H1 (cell line): Measurements from ENCODE around the gene MLN. TPM values are rescaled to one million over a fixed set of nuclear protein-coding genes. Genes with fewer than 3 reads are reported as not detected.
A peak's percentile ranks its signal among the peaks of the same experiment; 100 is the strongest.

Experiments
- CBX5 ChIP-seq: fragments of 300-800, 300-1000 bp; sonication (generic); IDR thresholded peaks from 2 replicates; pipeline ENCODE4 v1.7.1; 2016; ENCODE audit warnings: antibody characterized with exemption, low read length, low read depth
- CEBPB ChIP-seq: IDR thresholded peaks from 2 replicates; pipeline ENCODE4 v1.6.1; 2012; ENCODE audit warnings: low read depth, low read length
- CHD1 ChIP-seq: IDR thresholded peaks from 2 replicates; pipeline ENCODE4 v1.6.1; 2012; ENCODE audit warnings: low read depth, low read length, improper control_type of control experiment
- CREB1 ChIP-seq: IDR thresholded peaks from 2 replicates; pipeline ENCODE4 v1.6.1; 2012; ENCODE audit warnings: inconsistent platforms
- JUN ChIP-seq: IDR thresholded peaks from 2 replicates; pipeline ENCODE4 v1.6.1; 2011; ENCODE audit warnings: low read depth, mild to moderate bottlenecking, improper control_type of control experiment, low read length
- KDM1A ChIP-seq: fragments of 200-600, 300-600 bp; sonication (generic); IDR thresholded peaks from 2 replicates; pipeline ENCODE4 v1.7.1; 2016; ENCODE audit warnings: mild to moderate bottlenecking, low read length, borderline replicate concordance
- KDM4A ChIP-seq: IDR thresholded peaks from one replicate; pipeline ENCODE4 v1.7.1; 2012; ENCODE audit warnings: low read depth, mild to moderate bottlenecking, moderate library complexity, low read length, inconsistent platforms; ENCODE audit not compliant: severe bottlenecking
- NRF1 ChIP-seq: IDR thresholded peaks from 2 replicates; pipeline ENCODE4 v1.6.1; 2011; ENCODE audit warnings: mild to moderate bottlenecking, low read depth, low read length, improper control_type of control experiment
- RAD21 ChIP-seq, 2 experiments: IDR thresholded peaks in 1 of 2; conservative IDR thresholded peaks in 1 of 2; 2 replicates each; pipeline ENCODE4 v1.6.1; 2011; ENCODE audit warnings: low read depth in 2 of 2, low read length in 2 of 2, improper control_type of control experiment in 1 of 2, inconsistent platforms in 1 of 2, mild to moderate bottlenecking in 1 of 2, moderate library complexity in 1 of 2
- RBBP5 ChIP-seq: IDR thresholded peaks from 2 replicates; pipeline ENCODE4 v1.7.1; 2012; ENCODE audit warnings: low read depth, mild to moderate bottlenecking, inconsistent platforms, low read length, moderate library complexity, borderline replicate concordance
- RNF2 ChIP-seq: fragments of 200-900, 300-1000 bp; sonication (generic); IDR thresholded peaks from 2 replicates; pipeline ENCODE4 v1.7.1; 2016; ENCODE audit warnings: borderline replicate concordance, low read depth, mild to moderate bottlenecking, antibody characterized with exemption, low read length; ENCODE audit not compliant: poor library complexity, severe bottlenecking; ENCODE audit errors: missing control alignments
- SIN3A ChIP-seq, 2 experiments: IDR thresholded peaks in 1 of 2; conservative IDR thresholded peaks in 1 of 2; 2 replicates each; pipeline ENCODE4 v1.6.1; 2011 to 2012; ENCODE audit warnings: low read length in 2 of 2, improper control_type of control experiment in 1 of 2, low read depth in 1 of 2, mild to moderate bottlenecking in 1 of 2
- SIRT6 ChIP-seq: IDR thresholded peaks from one replicate; pipeline ENCODE4 v1.7.1; 2012; ENCODE audit warnings: low read length, inconsistent platforms
- SP1 ChIP-seq: IDR thresholded peaks from 2 replicates; pipeline ENCODE4 v1.6.1; 2011; ENCODE audit warnings: low read depth, low read length
- SP2 ChIP-seq: IDR thresholded peaks from 2 replicates; pipeline ENCODE4 v1.6.1; 2012; ENCODE audit warnings: mild to moderate bottlenecking, low read length, inconsistent platforms
- SP4 ChIP-seq: IDR thresholded peaks from 2 replicates; pipeline ENCODE4 v1.6.1; 2012; ENCODE audit warnings: low read length, inconsistent platforms
- SRF ChIP-seq: IDR thresholded peaks from 2 replicates; pipeline ENCODE4 v1.6.1; 2011; ENCODE audit warnings: mild to moderate bottlenecking, low read depth, low read length, moderate library complexity
- SUZ12 ChIP-seq: fragments of 200-600 bp; sonication (generic); IDR thresholded peaks from 2 replicates; pipeline ENCODE4 v1.6.1; 2012; ENCODE audit warnings: mild to moderate bottlenecking, inconsistent platforms, low read length, moderate library complexity, mixed read lengths
- TBP ChIP-seq: IDR thresholded peaks from 2 replicates; pipeline ENCODE4 v1.6.1; 2011; ENCODE audit warnings: low read depth, low read length, improper control_type of control experiment
- TCF12 ChIP-seq: IDR thresholded peaks from 2 replicates; pipeline ENCODE4 v1.6.1; 2011; ENCODE audit warnings: low read depth, mild to moderate bottlenecking, low read length
- polyA plus RNA-seq, 7 experiments: library from polyadenylated mRNA; depleted of rRNA in 3 of 7; stranded (reverse) in 5 of 7; unstranded in 2 of 7; fragments of >200 nt in 5 of 7; fragments of 200-250 nt in 2 of 7; gene quantifications; 1 replicate in 5 of 7; 2 replicates in 1 of 7; 4 replicates in 1 of 7; pipeline versions ENCODE4 v1.2.1 to v1.2.3, GENCODE V29; 2011 to 2013; ENCODE audit warnings: missing spikeins in 2 of 7, mixed read lengths in 2 of 7
- total RNA-seq: library from RNA; stranded (reverse); fragmentation: NEBNext Ultra II Directional; extraction: Animal tissue kit (Norgen Biotek cat#: 25700); gene quantifications from 2 replicates; pipeline ENCODE4 v1.2.1, GENCODE V29; 2021
- TF ChIP-seq, protein P1 (sequence below): IDR thresholded peaks from 2 replicates; pipeline ENCODE4 v1.6.1; 2011; ENCODE audit warnings: low read depth, mild to moderate bottlenecking, low read length; ENCODE audit not compliant: insufficient read depth
- TF ChIP-seq, protein P2 (sequence below): IDR thresholded peaks from 2 replicates; pipeline ENCODE4 v1.6.1; 2012; ENCODE audit warnings: inconsistent platforms

The MLN gene
- total and polyA plus RNA-seq, 2 of the 8 experiments (the other 6 are each of a cell fraction or from before 2014, with no cell fraction given), result not detected

DNA sequence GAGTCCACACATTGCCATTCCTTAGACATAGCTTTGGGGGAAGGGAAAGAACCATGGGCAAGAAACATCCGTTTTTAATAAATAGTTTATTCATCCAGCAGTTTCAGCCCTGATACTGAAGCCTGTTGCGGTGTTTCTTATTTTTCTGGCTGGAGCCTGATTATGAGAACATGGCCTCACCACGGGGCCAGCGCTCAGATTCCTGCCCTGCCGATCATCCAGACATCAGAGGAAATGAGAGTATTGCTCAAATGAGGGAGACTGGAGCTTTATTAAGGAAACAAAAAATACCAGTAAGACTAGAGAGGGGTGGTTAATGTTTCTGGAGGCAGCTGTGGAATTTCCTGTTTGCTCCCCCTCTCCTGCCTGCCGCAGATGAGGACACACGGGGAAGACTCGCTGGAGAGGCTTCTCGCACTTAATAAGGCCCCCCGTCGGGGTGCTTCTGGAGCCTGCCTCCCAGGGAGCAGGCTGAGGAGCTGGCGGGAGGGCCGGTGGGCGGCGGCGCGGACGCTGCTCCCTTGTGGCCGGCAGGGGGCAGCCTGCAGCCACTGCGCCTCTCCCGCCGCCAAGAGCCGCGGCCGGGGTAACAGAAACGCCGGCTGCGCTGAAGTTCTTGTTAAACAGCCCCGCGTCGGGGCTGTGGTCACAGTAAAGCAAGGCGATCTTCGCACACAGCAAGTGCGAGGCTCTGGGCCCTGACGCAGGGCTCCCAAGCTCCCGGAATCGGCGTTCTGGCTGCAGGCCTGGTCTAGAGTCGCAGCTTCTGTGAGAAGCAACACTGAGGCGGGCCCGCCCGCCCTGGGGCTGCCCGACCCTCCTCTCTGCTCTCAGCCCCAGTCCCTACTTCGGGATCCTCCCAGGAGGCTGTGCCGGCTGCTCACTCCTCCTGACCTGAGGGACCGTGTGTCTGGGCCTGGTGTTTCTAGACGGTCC is 32.4 kb downstream of the MLN start (continued):
- TF ChIP-seq CHD1, result no peak
- TF ChIP-seq JUN, result no peak
- TF ChIP-seq KDM4A, result no peak
- TF ChIP-seq CREB1, result peak; percentile 44; the same call in 1 of the 2 replicates
- 0 out of 4 replicates have a peak, but pooled peaks have one; percentile 53 to 59 for TF ChIP-seq SIN3A (conservative IDR thresholded peaks at IDR 0.05 in 1 of 2, IDR thresholded peaks at IDR 0.05 in 1 of 2; ENCODE audit: low read depth in 1 of 2, low read length in 2 of 2)
- peak; percentile 86 to 91 for TF ChIP-seq RAD21 (IDR thresholded peaks at IDR 0.05 in 1 of 2, conservative IDR thresholded peaks at IDR 0.05 in 1 of 2; ENCODE audit: low read depth in 2 of 2, low read length in 2 of 2)
- TF ChIP-seq SP4, result no peak
- TF ChIP-seq SUZ12, result no peak
- TF ChIP-seq, protein P1, sequence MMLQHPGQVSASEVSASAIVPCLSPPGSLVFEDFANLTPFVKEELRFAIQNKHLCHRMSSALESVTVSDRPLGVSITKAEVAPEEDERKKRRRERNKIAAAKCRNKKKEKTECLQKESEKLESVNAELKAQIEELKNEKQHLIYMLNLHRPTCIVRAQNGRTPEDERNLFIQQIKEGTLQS, result no peak
- TF ChIP-seq TCF12, result 0 out of 2 replicates have a peak, but pooled peaks have one; percentile 35
- no peak for TF ChIP-seq RBBP5
- TF ChIP-seq SRF, result 0 out of 2 replicates have a peak, but pooled peaks have one; percentile 1
- no peak for TF ChIP-seq NRF1
- TF ChIP-seq TBP, result peak; percentile 62; the same call in 1 of the 2 replicates
- TF ChIP-seq SP2, result no peak
- peak; percentile 38; the same call in 1 of the 2 replicates for TF ChIP-seq CEBPB
- no peak for TF ChIP-seq SP1
- TF ChIP-seq RNF2, result no peak
- TF ChIP-seq, protein P2, sequence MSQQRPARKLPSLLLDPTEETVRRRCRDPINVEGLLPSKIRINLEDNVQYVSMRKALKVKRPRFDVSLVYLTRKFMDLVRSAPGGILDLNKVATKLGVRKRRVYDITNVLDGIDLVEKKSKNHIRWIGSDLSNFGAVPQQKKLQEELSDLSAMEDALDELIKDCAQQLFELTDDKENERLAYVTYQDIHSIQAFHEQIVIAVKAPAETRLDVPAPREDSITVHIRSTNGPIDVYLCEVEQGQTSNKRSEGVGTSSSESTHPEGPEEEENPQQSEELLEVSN, result peak; percentile 78
- TF ChIP-seq SIRT6, result no peak
- no peak for TF ChIP-seq KDM1A
- no peak for TF ChIP-seq CBX5
